Testis (tissue), 3 donors: Measurements from ENCODE around the gene GATA2. TPM values are rescaled to one million over a fixed set of nuclear protein-coding genes. Genes with fewer than 3 reads are reported as not detected.

Experiments used
- DNase-seq: peaks from one replicate; pipeline ENCODE4 v3.0.0-alpha.2; 2019
- H3K27ac ChIP-seq, 2 donors: fragments of 200-600 bp; sonication (generic); one replicate each; pipeline ENCODE4 v1.5.1; 2019
- H3K27me3 ChIP-seq: fragments of 200-600 bp; sonication (generic); one replicate; pipeline ENCODE4 v1.5.1; 2019
- H3K36me3 ChIP-seq: fragments of 200-600 bp; sonication (generic); one replicate; pipeline ENCODE4 v1.5.1; 2017; ENCODE audit warnings: low read depth; ENCODE audit errors: missing control alignments
- H3K4me1 ChIP-seq: fragments of 200-600 bp; sonication (generic); one replicate; pipeline ENCODE4 v1.5.1; 2019
- H3K4me3 ChIP-seq, 2 donors: fragments of 200-600 bp; sonication (generic); one replicate each; pipeline ENCODE4 v1.5.1; 2017 to 2019
- H3K9me3 ChIP-seq: fragments of 200-600 bp; sonication (generic); one replicate; pipeline ENCODE4 v1.5.1; 2017
- CTCF ChIP-seq, 3 experiments: fragments of 450-650 bp in 2 of 3; fragments of 200-600 bp in 1 of 3; sonication (generic) in 1 of 3; IDR thresholded peaks; one replicate each; pipeline ENCODE4 v1.5.1; 2016 to 2019; ENCODE audit warnings: antibody characterized with exemption in 3 of 3, mild to moderate bottlenecking in 2 of 3, moderate library complexity in 1 of 3
- POLR2A ChIP-seq: fragments of 450-650 bp; IDR thresholded peaks from one replicate; pipeline ENCODE4 v1.6.1; 2017; ENCODE audit warnings: antibody characterized with exemption, mild to moderate bottlenecking, moderate library complexity
- WGBS, 2 donors: methylation state at CpG; one replicate each; pipeline ENCODE4 v1.1.5; 2018; 5-methylcytosine and 5-hydroxymethylcytosine counted together
- intact Hi-C: fragments of 100-400 bp; cut with DNase I; formaldehyde crosslinking; loops from one replicate; pipeline ENCODE4 v1.15.1; 2023; ENCODE audit warnings: low total_unique reads
- polyA plus RNA-seq: library from polyadenylated mRNA; stranded (reverse); fragments of 350-450 nt; fragmentation: Illumina TruSeq; extraction: RNeasy Lipid Tissue Mini Kit (QIAGEN cat#74804); gene quantifications from one replicate; pipeline ENCODE4 v1.2.3, GENCODE V29; 2014; ENCODE audit warnings: low read depth, low replicate concordance; ENCODE audit not compliant: insufficient read depth
- total RNA-seq, 2 donors: library from RNA; depleted of rRNA; stranded (reverse); fragments of >200 nt; gene quantifications; one replicate each; pipeline ENCODE4 v1.2.3, GENCODE V29; 2016

Gene GATA2
- total and polyA plus RNA-seq, 3 donors from 2014 or later = 6.6 to 13.5 (median 11.9) TPM

- H3K4me3 ChIP-seq = no peak overlapping the region
- H3K4me1 ChIP-seq = no peaks in the 10 kb centered on the region
- TF ChIP-seq POLR2A (no peak), CTCF (IDR thresholded peaks at IDR 0.05) (no peak)
- H3K36me3 ChIP-seq = no peaks in the 10 kb centered on the region
- no peak for DNase-seq
- 74 to 77% methylated on average over 6 of the region's 6 CpGs for WGBS, 2 donors
- H3K27ac ChIP-seq = no peak overlapping the region
- intact Hi-C loops = no loop called here
- no peaks in the 10 kb centered on the region for H3K27me3 ChIP-seq
- no peaks in the 10 kb centered on the region for H3K9me3 ChIP-seq
These were observed 44.5 kb downstream of the GATA2 start for GRCh38 chr3:128448491-128448890.

- WGBS, 2 donors = 100% methylated on average over 2 to 3 of the region's 3 CpGs
- intact Hi-C loops = no loop called here
- H3K4me3 ChIP-seq = no peak overlapping the region
These were observed 45.4 kb downstream of the GATA2 start for GRCh38 chr3:128447561-128448013.

GRCh38 chr3:128446821-128447220 is 46.2 kb downstream of the GATA2 start:
- no peaks in the 10 kb centered on the region for H3K4me1 ChIP-seq
- no peak for DNase-seq
- no peaks in the 10 kb centered on the region for H3K27me3 ChIP-seq
- H3K4me3 ChIP-seq = no peak overlapping the region
- intact Hi-C loops = no loop called here
- TF ChIP-seq CTCF (IDR thresholded peaks at IDR 0.05) (no peak), POLR2A (no peak)
- WGBS, 2 donors = 94 to 97% methylated on average over 1 of the region's 1 CpG
- H3K36me3 ChIP-seq = no peaks in the 10 kb centered on the region
- H3K9me3 ChIP-seq = no peaks in the 10 kb centered on the region
- H3K27ac ChIP-seq = no peak overlapping the region

More at GRCh38 chr3:128447561-128448013, 45.4 kb downstream of the GATA2 start:
- no peaks in the 10 kb centered on the region for H3K36me3 ChIP-seq
- DNase-seq = no peak
- no peak overlapping the region for H3K27ac ChIP-seq
- H3K27me3 ChIP-seq = no peaks in the 10 kb centered on the region
- TF ChIP-seq POLR2A = no peak
- no peak for TF ChIP-seq CTCF (IDR thresholded peaks at IDR 0.05)
- H3K9me3 ChIP-seq = no peaks in the 10 kb centered on the region
- H3K4me1 ChIP-seq = no peaks in the 10 kb centered on the region

- no peaks in the 10 kb centered on the region for H3K9me3 ChIP-seq
- intact Hi-C loops = no loop called here
- DNase-seq = no peak
- H3K4me3 ChIP-seq = no peak overlapping the region
- no peak overlapping the region for H3K27ac ChIP-seq
- no peaks in the 10 kb centered on the region for H3K4me1 ChIP-seq
- no peaks in the 10 kb centered on the region for H3K36me3 ChIP-seq
- 93 to 97% methylated on average over 1 of the region's 1 CpG for WGBS, 2 donors
- TF ChIP-seq POLR2A (no peak), CTCF (IDR thresholded peaks at IDR 0.05) (no peak)
- no peaks in the 10 kb centered on the region for H3K27me3 ChIP-seq
These were observed 47.6 kb downstream of the GATA2 start for GRCh38 chr3:128445357-128445756.

GRCh38 chr3:128443771-128444170 is 49.2 kb downstream of the GATA2 start:
- no peak for DNase-seq
- no peak for TF ChIP-seq POLR2A
- TF ChIP-seq CTCF (IDR thresholded peaks at IDR 0.05) = no peak
- Histone ChIP-seq H3K36me3 (no peaks in the 10 kb centered on the region), H3K9me3 (no peaks in the 10 kb centered on the region), H3K4me1 (no peaks in the 10 kb centered on the region), H3K27ac (no peak overlapping the region), H3K4me3 (no peak overlapping the region), H3K27me3 (no peaks in the 10 kb centered on the region)
- intact Hi-C loops = no loop called here
- WGBS, 2 donors = 77 to 82% methylated on average over 3 of the region's 3 CpGs
